A549 (cell line): ENCODE results near the gene LRRC57. TPM values are rescaled to one million over a fixed set of nuclear protein-coding genes. Genes with fewer than 3 reads are reported as not detected.

Experiments used
- ATAC-seq, 2 experiments: fragments of 200-7000 bp in 1 of 2; fragments of >200 bp in 1 of 2; cut with Nextera tagmentation in 1 of 2; cut with Tn5 transposase in 1 of 2; 3 replicates each; pipeline versions ENCODE4 v1.8.0 to v1.9.1; 2018 to 2020; ENCODE audit warnings: mild to moderate bottlenecking in 1 of 2, moderate library complexity in 1 of 2
- CTCF ChIA-PET: fragments of 300-600 bp; sonication (Branson Sonifier 250); formaldehyde crosslinking; extraction: SDS; loops from one replicate; lab custom pipeline; 2021; ENCODE audit warnings: antibody characterized with exemption, inconsistent platforms; lab: Yijun Ruan, JAX
- POLR2A ChIA-PET: fragments of 350-600 bp; formaldehyde crosslinking; extraction: SDS; loops from one replicate; lab custom pipeline; 2021; ENCODE audit warnings: antibody characterized with exemption, inconsistent platforms; lab: Yijun Ruan, JAX
- DNase-seq, 2 experiments: peaks; one replicate each; pipeline versions ENCODE4 v3.0.0 to v3.0.0-alpha.2; 2011 to 2016; ENCODE audit warnings: low read depth in 1 of 2, low spot score in 1 of 2
- FAIRE-seq: peaks from 2 replicates; lab custom pipeline; 2011; peaks lifted over from hg19 to GRCh38; lab: Jason Lieb, UNC
- H3K27ac ChIP-seq, 2 experiments: fragments of >200 bp; sonication (Bioruptor Twin); formaldehyde crosslinking; 3 replicates each; pipeline ENCODE4 v1.5.1; 2016 to 2017
- H3K4me1 ChIP-seq: fragments of >200 bp; sonication (Bioruptor Twin); formaldehyde crosslinking; 3 replicates; pipeline ENCODE4 v1.6.1; 2016
- H3K4me2 ChIP-seq: fragments of >200 bp; sonication (Bioruptor Twin); formaldehyde crosslinking; 3 replicates; pipeline ENCODE4 v1.6.1; 2016
- H3K4me3 ChIP-seq: fragments of >200 bp; sonication (Bioruptor Twin); formaldehyde crosslinking; 3 replicates; pipeline ENCODE4 v1.5.1; 2016
- H3K9me3 ChIP-seq: fragments of >200 bp; sonication (Bioruptor Twin); formaldehyde crosslinking; 3 replicates; pipeline ENCODE4 v1.6.1; 2016
- ATOH8 ChIP-seq: fragments of 250-450 bp; sonication (Bioruptor Pico); IDR thresholded peaks from 2 replicates; pipeline ENCODE4 v1.5.0; 2020; ENCODE audit warnings: low read depth, mild to moderate bottlenecking, moderate library complexity
- BCL3 ChIP-seq: fragments of >200 bp; sonication (Bioruptor Twin); formaldehyde crosslinking; IDR thresholded peaks from 3 replicates; pipeline ENCODE4 v1.6.1; 2016
- CBX2 ChIP-seq: fragments of 200-600 bp; sonication (generic); IDR thresholded peaks from 2 replicates; pipeline ENCODE4 v1.6.1; 2016; ENCODE audit warnings: low read depth, mild to moderate bottlenecking, borderline replicate concordance
- CBX8 ChIP-seq: fragments of 200-600 bp; sonication (generic); IDR thresholded peaks from 2 replicates; pipeline ENCODE4 v1.6.1; 2016
- CHD4 ChIP-seq: fragments of 200-600 bp; sonication (generic); IDR thresholded peaks from 2 replicates; pipeline ENCODE4 v1.6.1; 2016; ENCODE audit warnings: antibody characterized with exemption, mild to moderate bottlenecking, borderline replicate concordance
- CTCF ChIP-seq: fragments of >200 bp; sonication (Bioruptor Twin); formaldehyde crosslinking; IDR thresholded peaks from 3 replicates; pipeline ENCODE4 v1.5.1; 2016
- EHF ChIP-seq: fragments of 250-450 bp; sonication (Bioruptor Pico); IDR thresholded peaks from 2 replicates; pipeline ENCODE4 v1.5.0; 2020; ENCODE audit warnings: mild to moderate bottlenecking
- EHMT2 ChIP-seq: fragments of 200-600 bp; sonication (generic); IDR thresholded peaks from 2 replicates; pipeline ENCODE4 v1.6.1; 2016; ENCODE audit warnings: antibody characterized with exemption, low read depth, mild to moderate bottlenecking, moderate library complexity
- FOSB ChIP-seq: fragments of 250-450 bp; sonication (Bioruptor Pico); IDR thresholded peaks from 2 replicates; pipeline ENCODE4 v1.5.0; 2020; ENCODE audit warnings: mild to moderate bottlenecking, moderate library complexity
- FOSL2 ChIP-seq, 2 experiments: fragments of 450-650 bp in 1 of 2; fragments of >200 bp in 1 of 2; sonication (Bioruptor Twin) in 1 of 2; formaldehyde crosslinking; IDR thresholded peaks; 2 replicates each; pipeline versions ENCODE4 v1.5.0 to v1.6.1; 2016 to 2020; ENCODE audit warnings: mild to moderate bottlenecking in 1 of 2, moderate library complexity in 1 of 2
- FOXS1 ChIP-seq: fragments of 250-450 bp; sonication (Bioruptor Pico); IDR thresholded peaks from 2 replicates; pipeline ENCODE4 v1.5.0; 2020; ENCODE audit warnings: mild to moderate bottlenecking, moderate library complexity
- GATA3 ChIP-seq: IDR thresholded peaks from 2 replicates; pipeline ENCODE4 v1.6.1; 2012; ENCODE audit warnings: borderline replicate concordance
- HEYL ChIP-seq: fragments of 250-450 bp; sonication (Bioruptor Pico); IDR thresholded peaks from 2 replicates; pipeline ENCODE4 v1.8.0; 2021; ENCODE audit warnings: mild to moderate bottlenecking, moderate library complexity
- HOXB13 ChIP-seq: fragments of 250-450 bp; sonication (Bioruptor Pico); IDR thresholded peaks from 2 replicates; pipeline ENCODE4 v1.5.0; 2020; ENCODE audit warnings: low read depth, mild to moderate bottlenecking, moderate library complexity
- HOXB5 ChIP-seq: fragments of 250-450 bp; sonication (Bioruptor Pico); IDR thresholded peaks from 2 replicates; pipeline ENCODE4 v1.5.0; 2020; ENCODE audit warnings: mild to moderate bottlenecking, moderate library complexity
- JUNB ChIP-seq: fragments of >200 bp; sonication (Bioruptor Twin); formaldehyde crosslinking; IDR thresholded peaks from 2 replicates; pipeline ENCODE4 v1.6.1; 2016
- MYC ChIP-seq: IDR thresholded peaks from 2 replicates; pipeline ENCODE4 v1.6.1; 2012; ENCODE audit warnings: mild to moderate bottlenecking, inconsistent platforms, low read length, improper control_type of control experiment, borderline replicate concordance
- PHF8 ChIP-seq: fragments of 200-600 bp; sonication (generic); IDR thresholded peaks from 2 replicates; pipeline ENCODE4 v1.6.1; 2016; ENCODE audit warnings: low read depth, mild to moderate bottlenecking, antibody characterized with exemption, moderate library complexity, borderline replicate concordance
- RCOR1 ChIP-seq: fragments of 150-350 bp; IDR thresholded peaks from 2 replicates; pipeline ENCODE4 v1.6.1; 2014; ENCODE audit warnings: antibody characterized with exemption, low read length, low read depth
- RFX5 ChIP-seq: fragments of 450-650 bp; IDR thresholded peaks from 2 replicates; pipeline ENCODE4 v1.7.1; 2014; ENCODE audit warnings: antibody characterized with exemption, mild to moderate bottlenecking, moderate library complexity
- TFCP2L1 ChIP-seq: fragments of 250-450 bp; sonication (Bioruptor Pico); IDR thresholded peaks from 2 replicates; pipeline ENCODE4 v1.5.0; 2021; ENCODE audit warnings: mild to moderate bottlenecking
- TP53 ChIP-seq: fragments of 250-450 bp; sonication (Bioruptor Pico); IDR thresholded peaks from 2 replicates; pipeline ENCODE4 v1.5.0; 2021; ENCODE audit warnings: mild to moderate bottlenecking, moderate library complexity
- ZFP36 ChIP-seq: fragments of 450-650 bp; IDR thresholded peaks from 2 replicates; pipeline ENCODE4 v1.6.1; 2014; ENCODE audit warnings: borderline replicate concordance; ENCODE audit not compliant: partially characterized antibody
- ZSCAN20 ChIP-seq: fragments of 250-450 bp; sonication (Bioruptor Pico); IDR thresholded peaks from 2 replicates; pipeline ENCODE4 v1.8.0; 2022; ENCODE audit warnings: mild to moderate bottlenecking, moderate library complexity
- WGBS: methylation state at CpG from one replicate; pipeline ENCODE4 v1.1.6; 2017; ENCODE audit errors: missing lambda C conversion rate; 5-methylcytosine and 5-hydroxymethylcytosine counted together
- polyA plus RNA-seq, 4 experiments: library from polyadenylated mRNA; depleted of rRNA in 3 of 4; stranded (reverse); fragments of >200 nt; fragmentation: RNase III in 1 of 4; extraction: RNeasy Plus Mini Kit Qiagen cat#74134 plus additional on column Dnase treatment in 1 of 4; gene quantifications; 2 replicates in 3 of 4; 3 replicates in 1 of 4; pipeline ENCODE4 v1.2.3, GENCODE V29; 2011 to 2017
- TF ChIP-seq, protein P1 (sequence below): fragments of 200-600 bp; sonication (generic); IDR thresholded peaks from 2 replicates; pipeline ENCODE4 v1.6.1; 2016; ENCODE audit warnings: antibody characterized with exemption, mild to moderate bottlenecking, moderate library complexity
- TF ChIP-seq, protein P2 (sequence below): fragments of 250-450 bp; sonication (Bioruptor Pico); IDR thresholded peaks from 2 replicates; pipeline ENCODE4 v1.5.0; 2021; ENCODE audit warnings: mild to moderate bottlenecking, moderate library complexity, borderline replicate concordance

LRRC57 gene
- polyA plus RNA-seq, 2 of the 4 experiments (the other 2 are of a cell fraction) = 7.4 to 12.3 TPM

DNA sequence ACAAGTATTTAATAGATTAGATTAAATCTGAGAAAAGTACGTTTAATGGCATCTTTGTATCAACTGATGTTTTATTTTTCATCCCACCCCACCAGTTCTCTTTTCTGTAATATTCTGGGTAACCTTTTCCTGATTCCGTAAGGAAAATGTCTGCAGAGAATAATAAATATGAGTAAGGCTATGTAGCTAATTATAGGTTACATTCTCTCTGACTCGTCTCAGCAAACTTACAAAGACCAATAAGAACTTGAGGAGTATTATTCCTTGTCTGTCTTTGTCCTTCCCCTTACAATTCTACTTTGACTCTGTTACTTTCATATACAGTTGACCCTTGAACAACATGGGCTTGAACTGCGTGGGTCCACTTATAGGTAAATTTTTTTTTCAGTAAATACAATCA lies 41.1 kb downstream of the LRRC57 start:
- no peaks in the 10 kb centered on the region for H3K9me3 ChIP-seq
- CTCF ChIA-PET = no interaction called here
- no peaks in the 10 kb centered on the region for H3K4me1 ChIP-seq
- DNase-seq (no peak), FAIRE-seq (no peak), ATAC-seq (no peak)
- no peak overlapping the region for H3K4me3 ChIP-seq
- POLR2A ChIA-PET = no interaction called here
- 71% methylated on average over 4 of the region's 4 CpGs for WGBS
- no peak overlapping the region for H3K27ac ChIP-seq
- H3K4me2 ChIP-seq = no peak overlapping the region
- TF ChIP-seq PHF8 (no peak), HEYL (CRISPR knock-in tag) (no peak), CTCF (no peak), ZSCAN20 (CRISPR knock-in tag) (no peak)

GRCh38 chr15:42504631-42505030 lies 44.0 kb downstream of the LRRC57 start:
- Histone ChIP-seq H3K4me3 (no peak overlapping the region), H3K9me3 (no peaks in the 10 kb centered on the region), H3K27ac (no peak overlapping the region), H3K4me2 (no peak overlapping the region), H3K4me1 (no peaks in the 10 kb centered on the region)
- 71% methylated on average over 3 of the region's 3 CpGs for WGBS
- DNase-seq = no peak
- CTCF ChIA-PET = interaction anchor here (0.6 to 0.7 kb wide), 2 partner anchors 9 to 490 kb away, joined by 3 read pairs; no protein-coding TSS in a partner anchor
- POLR2A ChIA-PET = interaction anchor here (0.6 kb wide), 1 partner anchor 72 kb away, joined by 4 read pairs; no protein-coding TSS in a partner anchor
- ATAC-seq = no peak
- no peak for FAIRE-seq
- no peak for TF ChIP-seq JUNB
- no peak for TF ChIP-seq EHMT2
- TF ChIP-seq CBX2 = no peak
- no peak for TF ChIP-seq HOXB13 (CRISPR knock-in tag)
- TF ChIP-seq FOSL2 (IDR thresholded peaks at IDR 0.05) = no peak
- TF ChIP-seq FOSL2 (CRISPR knock-in tag; IDR thresholded peaks at IDR 0.05) = no peak
- no peak for TF ChIP-seq ZFP36
- no peak for TF ChIP-seq TP53 (CRISPR knock-in tag)
- no peak for TF ChIP-seq CBX8
- no peak for TF ChIP-seq RFX5
- TF ChIP-seq TFCP2L1 = no peak
- no peak for TF ChIP-seq ATOH8 (CRISPR knock-in tag)
- no peak for TF ChIP-seq HOXB5 (CRISPR knock-in tag)
- no peak for TF ChIP-seq EHF (CRISPR knock-in tag)

GRCh38 chr15:42503825-42504224 lies 44.8 kb downstream of the LRRC57 start:
- no peak for DNase-seq
- Histone ChIP-seq H3K9me3 (no peaks in the 10 kb centered on the region), H3K27ac (no peak overlapping the region), H3K4me3 (no peak overlapping the region), H3K4me1 (no peaks in the 10 kb centered on the region), H3K4me2 (no peak overlapping the region)
- ChIA-PET CTCF (no interaction called here), POLR2A (no interaction called here)
- no peak for ATAC-seq
- FAIRE-seq = no peak
- 72% methylated on average over 1 of the region's 1 CpG for WGBS
- TF ChIP-seq HEYL (CRISPR knock-in tag) (no peak), RFX5 (no peak), CBX8 (no peak), GATA3 (no peak), BCL3 (no peak), RCOR1 (no peak), FOXS1 (CRISPR knock-in tag) (no peak), CHD4 (no peak), MYC (no peak), FOSB (CRISPR knock-in tag) (no peak)
- TF ChIP-seq, protein P1, sequence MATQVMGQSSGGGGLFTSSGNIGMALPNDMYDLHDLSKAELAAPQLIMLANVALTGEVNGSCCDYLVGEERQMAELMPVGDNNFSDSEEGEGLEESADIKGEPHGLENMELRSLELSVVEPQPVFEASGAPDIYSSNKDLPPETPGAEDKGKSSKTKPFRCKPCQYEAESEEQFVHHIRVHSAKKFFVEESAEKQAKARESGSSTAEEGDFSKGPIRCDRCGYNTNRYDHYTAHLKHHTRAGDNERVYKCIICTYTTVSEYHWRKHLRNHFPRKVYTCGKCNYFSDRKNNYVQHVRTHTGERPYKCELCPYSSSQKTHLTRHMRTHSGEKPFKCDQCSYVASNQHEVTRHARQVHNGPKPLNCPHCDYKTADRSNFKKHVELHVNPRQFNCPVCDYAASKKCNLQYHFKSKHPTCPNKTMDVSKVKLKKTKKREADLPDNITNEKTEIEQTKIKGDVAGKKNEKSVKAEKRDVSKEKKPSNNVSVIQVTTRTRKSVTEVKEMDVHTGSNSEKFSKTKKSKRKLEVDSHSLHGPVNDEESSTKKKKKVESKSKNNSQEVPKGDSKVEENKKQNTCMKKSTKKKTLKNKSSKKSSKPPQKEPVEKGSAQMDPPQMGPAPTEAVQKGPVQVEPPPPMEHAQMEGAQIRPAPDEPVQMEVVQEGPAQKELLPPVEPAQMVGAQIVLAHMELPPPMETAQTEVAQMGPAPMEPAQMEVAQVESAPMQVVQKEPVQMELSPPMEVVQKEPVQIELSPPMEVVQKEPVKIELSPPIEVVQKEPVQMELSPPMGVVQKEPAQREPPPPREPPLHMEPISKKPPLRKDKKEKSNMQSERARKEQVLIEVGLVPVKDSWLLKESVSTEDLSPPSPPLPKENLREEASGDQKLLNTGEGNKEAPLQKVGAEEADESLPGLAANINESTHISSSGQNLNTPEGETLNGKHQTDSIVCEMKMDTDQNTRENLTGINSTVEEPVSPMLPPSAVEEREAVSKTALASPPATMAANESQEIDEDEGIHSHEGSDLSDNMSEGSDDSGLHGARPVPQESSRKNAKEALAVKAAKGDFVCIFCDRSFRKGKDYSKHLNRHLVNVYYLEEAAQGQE = no peak
- TF ChIP-seq, protein P2, sequence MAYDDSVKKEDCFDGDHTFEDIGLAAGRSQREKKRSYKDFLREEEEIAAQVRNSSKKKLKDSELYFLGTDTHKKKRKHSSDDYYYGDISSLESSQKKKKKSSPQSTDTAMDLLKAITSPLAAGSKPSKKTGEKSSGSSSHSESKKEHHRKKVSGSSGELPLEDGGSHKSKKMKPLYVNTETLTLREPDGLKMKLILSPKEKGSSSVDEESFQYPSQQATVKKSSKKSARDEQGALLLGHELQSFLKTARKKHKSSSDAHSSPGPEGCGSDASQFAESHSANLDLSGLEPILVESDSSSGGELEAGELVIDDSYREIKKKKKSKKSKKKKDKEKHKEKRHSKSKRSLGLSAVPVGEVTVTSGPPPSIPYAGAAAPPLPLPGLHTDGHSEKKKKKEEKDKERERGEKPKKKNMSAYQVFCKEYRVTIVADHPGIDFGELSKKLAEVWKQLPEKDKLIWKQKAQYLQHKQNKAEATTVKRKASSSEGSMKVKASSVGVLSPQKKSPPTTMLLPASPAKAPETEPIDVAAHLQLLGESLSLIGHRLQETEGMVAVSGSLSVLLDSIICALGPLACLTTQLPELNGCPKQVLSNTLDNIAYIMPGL = no peak
